NCI-H82 treated with DMSO at 0.1 percent for 48 hours (cell line): ENCODE measurements around the gene OPALIN.

Source experiments
- DNase-seq: peaks from one replicate; lab custom pipeline; 2025; ENCODE audit not compliant: unreplicated experiment; lab: John Stamatoyannopoulos, UW

The OPALIN gene

GRCh38 chr10:96374639-96374984, 15.8 kb upstream of the OPALIN start:
- DNase-seq: no peak

- DNase-seq: no peak
These were observed 15.2 kb upstream of the OPALIN start for GRCh38 chr10:96374004-96374403.

DNA sequence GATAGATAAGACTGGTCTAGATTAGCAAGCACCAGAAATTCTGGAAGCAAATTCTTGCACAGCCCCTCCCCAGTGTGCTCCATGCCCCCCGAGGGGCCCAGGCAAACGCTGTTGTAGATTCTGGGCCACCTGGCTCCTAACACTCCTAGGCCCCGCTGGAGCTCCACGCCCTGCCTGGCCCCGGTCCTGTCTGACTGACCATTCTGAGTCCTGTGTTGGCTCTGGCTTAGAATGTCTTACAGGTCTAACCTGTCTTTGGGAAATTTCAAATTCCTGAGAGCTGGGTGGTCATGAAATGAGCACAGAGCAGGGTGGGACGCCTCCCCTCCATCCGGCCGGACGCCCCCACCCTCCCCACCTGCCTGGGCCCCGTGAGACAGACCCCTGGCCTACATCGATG, 12.6 kb upstream of the OPALIN start:
- no peak for DNase-seq

DNA sequence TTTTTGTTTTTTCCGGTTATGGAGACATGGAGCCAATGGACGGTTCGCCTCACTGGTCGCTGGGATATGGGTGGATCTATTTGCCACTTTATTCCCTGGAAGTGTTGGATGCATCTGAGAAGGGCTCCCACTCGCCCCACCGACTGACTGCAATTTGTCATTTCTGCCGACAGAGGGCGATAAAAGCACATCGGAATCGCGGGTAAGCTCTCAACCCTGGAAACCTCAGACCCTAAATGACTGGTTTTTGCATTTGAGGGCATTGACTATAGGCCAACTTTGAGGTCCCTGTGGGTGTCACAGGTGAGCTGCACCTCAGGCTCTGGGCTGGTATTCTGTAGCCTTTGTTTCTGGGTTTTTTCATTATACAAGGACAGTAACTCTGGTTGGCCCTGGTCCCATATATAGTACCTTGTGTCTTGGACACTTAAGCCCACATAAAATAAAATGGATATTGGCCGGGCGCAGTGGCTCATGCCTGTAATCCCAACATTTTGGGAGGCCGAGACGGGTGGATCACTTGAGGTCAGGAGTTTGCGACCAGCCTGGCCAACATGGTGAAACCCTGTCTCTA, 11.9 kb upstream of the OPALIN start:
- DNase-seq: peak; percentile 3

- no peak for DNase-seq
These were observed 11.2 kb upstream of the OPALIN start for GRCh38 chr10:96369890-96370583.

GRCh38 chr10:96368971-96369370, 10.2 kb upstream of the OPALIN start:
- no peak for DNase-seq

DNA sequence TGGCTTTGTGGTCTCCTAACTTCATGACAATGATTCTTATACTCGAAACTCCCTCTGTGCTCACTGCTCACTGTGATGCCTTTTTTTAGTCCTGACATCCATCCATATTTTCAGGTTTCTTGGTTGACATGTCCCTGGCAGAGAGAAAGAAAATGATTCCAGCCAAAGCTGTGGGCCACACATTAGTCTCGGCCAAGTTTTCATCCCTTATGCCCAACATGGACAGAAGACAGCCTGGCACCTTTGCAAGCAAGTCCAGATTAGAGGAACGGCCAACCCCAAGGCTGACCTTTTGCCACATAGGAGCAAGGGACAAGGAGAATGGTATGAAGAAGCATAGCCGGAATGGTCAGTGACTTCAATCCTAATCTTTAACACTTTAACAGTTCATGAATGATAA, 8.7 kb upstream of the OPALIN start:
- DNase-seq: no peak

DNA sequence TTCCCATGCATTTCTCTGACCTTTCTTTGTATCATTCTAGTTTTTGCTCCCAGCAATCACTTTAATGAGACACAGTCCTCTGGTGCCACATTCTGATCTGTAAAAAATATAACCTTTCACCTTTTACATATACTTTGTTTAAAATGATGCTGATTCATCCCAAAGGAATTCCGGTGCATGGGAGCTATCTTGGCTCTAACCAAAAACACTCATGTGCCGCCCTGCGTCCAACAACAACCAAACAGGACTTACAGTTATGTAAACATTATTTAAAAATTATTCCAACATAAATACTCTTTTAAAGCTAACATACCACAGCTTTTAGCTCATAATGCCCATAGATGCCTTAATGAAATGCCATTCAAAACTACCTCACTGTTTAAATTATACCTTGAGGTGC, 7.7 kb upstream of the OPALIN start:
- DNase-seq: no peak

GRCh38 chr10:96365571-96365970, 6.8 kb upstream of the OPALIN start:
- no peak for DNase-seq

DNA sequence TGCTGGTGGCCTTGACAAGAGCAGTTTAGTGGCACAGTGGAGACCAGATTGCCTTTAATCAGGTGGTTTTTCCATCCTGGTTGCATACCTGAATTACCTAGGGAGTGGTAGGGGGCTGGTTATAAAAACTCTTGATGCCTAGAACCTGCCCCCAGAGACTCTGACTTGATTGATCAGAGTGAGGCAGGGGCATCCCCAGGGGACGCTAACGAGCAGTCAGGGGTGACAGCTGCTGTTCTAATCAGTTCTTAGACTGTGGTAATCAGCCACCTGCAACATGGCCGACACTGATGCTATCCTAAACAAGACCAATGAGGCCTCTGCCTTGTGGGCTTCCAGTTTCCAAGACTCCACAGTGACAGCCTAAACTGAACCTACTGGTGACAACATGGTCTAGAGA, 2.0 kb upstream of the OPALIN start:
- no peak for DNase-seq

GRCh38 chr10:96360331-96360730, 1.5 kb upstream of the OPALIN start:
- no peak for DNase-seq

GRCh38 chr10:96359616-96360015, 814 bp upstream of the OPALIN start:
- DNase-seq: no peak

- DNase-seq: no peak
These were observed 1.7 kb downstream of the OPALIN start for GRCh38 chr10:96357038-96357620.

GRCh38 chr10:96352582-96352981, 6.2 kb downstream of the OPALIN start:
- no peak for DNase-seq

- no peak for DNase-seq
These were observed 6.8 kb downstream of the OPALIN start for GRCh38 chr10:96352027-96352426.

DNA sequence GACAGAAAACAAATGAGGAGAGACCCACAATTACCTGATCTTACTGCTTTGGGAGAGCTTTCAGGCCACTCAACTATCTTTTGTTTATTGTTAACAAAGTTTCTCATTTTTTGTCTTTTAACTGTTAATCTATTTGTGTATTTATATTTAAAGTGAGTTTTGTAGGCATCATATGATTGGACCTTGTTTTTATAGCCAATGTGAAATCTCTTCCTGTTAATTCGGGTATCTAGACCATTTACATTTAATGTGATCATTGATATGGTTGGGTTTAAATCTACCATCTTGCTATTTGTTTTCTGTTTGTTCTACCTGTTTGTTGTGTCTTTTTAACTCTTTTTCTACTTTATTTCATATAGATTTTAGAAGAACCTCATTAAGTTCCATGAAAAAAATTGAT, 12.5 kb downstream of the OPALIN start:
- DNase-seq: no peak

DNA sequence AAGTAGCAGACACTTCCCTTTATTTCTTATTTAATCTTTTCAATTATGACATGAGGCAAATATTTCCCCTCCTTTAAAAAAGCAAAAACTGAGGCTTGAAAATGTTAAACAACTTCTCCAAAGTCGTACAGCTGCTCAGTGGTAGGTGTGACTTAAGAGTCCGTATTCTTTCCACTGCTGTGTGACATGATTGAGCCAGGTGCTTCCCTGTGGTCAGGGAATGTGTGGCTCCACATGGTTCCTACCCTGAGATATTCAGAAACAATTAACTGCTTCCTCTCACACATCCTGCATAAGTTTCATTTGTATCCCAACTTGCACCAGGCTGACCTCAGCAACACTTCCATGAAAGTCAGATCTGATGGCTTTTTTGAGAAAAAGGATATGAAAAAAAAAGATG, 13.6 kb downstream of the OPALIN start:
- DNase-seq: no peak

- no peak for DNase-seq
These were observed 14.6 kb downstream of the OPALIN start for GRCh38 chr10:96344178-96344577.

DNA sequence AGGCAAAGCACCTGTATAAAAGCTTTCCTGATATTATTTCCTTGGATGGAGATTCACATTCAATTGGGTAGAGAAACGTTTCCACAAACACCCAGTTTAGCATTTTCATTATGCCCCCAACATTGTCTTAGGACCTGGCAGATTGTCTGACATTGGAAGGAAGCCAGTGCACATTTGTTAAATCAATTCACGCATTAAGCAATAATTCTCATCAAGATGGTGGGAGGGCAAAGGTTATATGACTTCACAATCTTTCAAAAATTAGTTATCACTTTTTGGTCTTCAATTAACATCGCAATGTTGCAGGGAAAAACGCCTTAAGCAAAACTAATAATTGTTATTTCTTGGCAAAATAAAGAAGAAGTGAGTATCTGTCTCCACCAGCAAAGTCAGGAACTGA, 16.4 kb downstream of the OPALIN start:
- no peak for DNase-seq

- no peak for DNase-seq
These were observed 17.3 kb downstream of the OPALIN start for GRCh38 chr10:96341219-96342182.
